Karpas-422 (cell line): Measurements from ENCODE around the gene FHOD3. TPM values are rescaled to one million over a fixed set of nuclear protein-coding genes. Genes with fewer than 3 reads are reported as not detected.

ENCODE experiments used
- DNase-seq: peaks from one replicate; pipeline ENCODE4 v3.0.0-alpha.2; 2015
- H2AFZ ChIP-seq: fragments of 200-600 bp; sonication (generic); 2 replicates; pipeline ENCODE4 v1.6.1; 2014; ENCODE audit warnings: antibody characterized with exemption, low read length, mixed read lengths
- H3K27ac ChIP-seq: fragments of 200-600 bp; sonication (generic); 2 replicates; pipeline ENCODE4 v1.5.1; 2014; ENCODE audit warnings: mild to moderate bottlenecking, low read length, moderate library complexity
- H3K27me3 ChIP-seq: fragments of 200-600 bp; sonication (generic); 2 replicates; pipeline ENCODE4 v1.6.1; 2014; ENCODE audit warnings: low read length, mixed read lengths
- H3K36me3 ChIP-seq: fragments of 200-600 bp; sonication (generic); 2 replicates; pipeline ENCODE4 v1.6.1; 2014; ENCODE audit warnings: low read length, mixed read lengths; ENCODE audit not compliant: insufficient read depth
- H3K4me1 ChIP-seq: fragments of 200-600 bp; sonication (generic); 2 replicates; pipeline ENCODE4 v1.6.1; 2014; ENCODE audit warnings: mild to moderate bottlenecking, low read length, mixed read lengths
- H3K4me2 ChIP-seq: fragments of 200-600 bp; sonication (generic); 2 replicates; pipeline ENCODE4 v1.6.1; 2014; ENCODE audit warnings: low read length, low read depth, mild to moderate bottlenecking; ENCODE audit not compliant: poor library complexity, severe bottlenecking
- H3K4me3 ChIP-seq: fragments of 200-600 bp; sonication (generic); 2 replicates; pipeline ENCODE4 v1.5.1; 2014; ENCODE audit warnings: mild to moderate bottlenecking, antibody characterized with exemption, low read length, mixed read lengths
- H3K79me2 ChIP-seq: fragments of 200-600 bp; sonication (generic); 2 replicates; pipeline ENCODE4 v1.6.1; 2014; ENCODE audit warnings: mild to moderate bottlenecking, low read length, mixed read lengths
- H3K9ac ChIP-seq: fragments of 200-600 bp; sonication (generic); 2 replicates; pipeline ENCODE4 v1.6.0; 2014; ENCODE audit warnings: low read length
- H3K9me2 ChIP-seq: fragments of 200-600 bp; sonication (generic), shearing (Covaris generic); replicated peaks from 2 replicates; pipeline ENCODE4 v1.6.0; 2014; ENCODE audit warnings: mild to moderate bottlenecking, low read length, moderate library complexity; ENCODE audit not compliant: insufficient read depth
- H3K9me3 ChIP-seq: fragments of 300-700, 200-600 bp; sonication (generic); 2 replicates; pipeline ENCODE4 v1.6.1; 2014; ENCODE audit warnings: low read length, mixed read lengths
- H4K20me1 ChIP-seq: fragments of 200-600 bp; sonication (generic); 2 replicates; pipeline ENCODE4 v1.6.1; 2014; ENCODE audit warnings: mild to moderate bottlenecking, antibody characterized with exemption, low read length, low read depth; ENCODE audit not compliant: insufficient read depth
- total RNA-seq: library from RNA; depleted of rRNA; stranded (reverse); fragments of >200 nt; shearing (Covaris generic); gene quantifications from 2 replicates; pipeline ENCODE4 v1.2.3, GENCODE V29; 2014; ENCODE audit warnings: low replicate concordance

Gene FHOD3
- total RNA-seq, 1 experiment from 2014 or later = 26.6 TPM

DNA sequence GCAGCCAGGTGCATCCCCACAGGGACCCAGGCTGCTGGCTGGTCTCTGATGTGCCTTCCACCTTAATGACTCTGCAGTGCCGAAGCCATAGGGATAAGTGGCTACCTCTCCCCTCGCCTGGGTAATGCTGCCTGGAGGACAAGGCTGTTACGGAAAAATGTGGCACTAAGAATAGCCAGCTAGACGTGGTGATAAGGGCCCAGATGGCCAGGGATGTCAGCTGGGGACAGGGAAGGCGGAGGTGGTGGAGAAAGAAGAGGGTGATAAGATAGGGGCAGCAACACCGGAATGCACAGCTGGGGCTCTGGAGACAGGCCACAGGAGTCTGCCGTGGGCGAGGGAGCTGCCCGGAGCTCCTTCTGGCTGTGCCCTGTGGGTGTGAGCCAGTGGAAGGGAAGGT is 170.6 kb downstream of the FHOD3 start:
- Histone ChIP-seq H2AFZ (no peak overlapping the region), H3K4me1 (peaks cover 7% of the 10 kb centered on the region), H3K4me2 (no peak overlapping the region), H3K9me3 (no peaks in the 10 kb centered on the region), H3K36me3 (no peaks in the 10 kb centered on the region), H4K20me1 (no peaks in the 10 kb centered on the region), H3K27me3 (no peaks in the 10 kb centered on the region), H3K4me3 (no peak overlapping the region), H3K9ac (no peak overlapping the region), H3K79me2 (no peaks in the 10 kb centered on the region), H3K9me2 (no peaks in the 10 kb centered on the region), H3K27ac (no peak overlapping the region)
- DNase-seq = no peak

DNA sequence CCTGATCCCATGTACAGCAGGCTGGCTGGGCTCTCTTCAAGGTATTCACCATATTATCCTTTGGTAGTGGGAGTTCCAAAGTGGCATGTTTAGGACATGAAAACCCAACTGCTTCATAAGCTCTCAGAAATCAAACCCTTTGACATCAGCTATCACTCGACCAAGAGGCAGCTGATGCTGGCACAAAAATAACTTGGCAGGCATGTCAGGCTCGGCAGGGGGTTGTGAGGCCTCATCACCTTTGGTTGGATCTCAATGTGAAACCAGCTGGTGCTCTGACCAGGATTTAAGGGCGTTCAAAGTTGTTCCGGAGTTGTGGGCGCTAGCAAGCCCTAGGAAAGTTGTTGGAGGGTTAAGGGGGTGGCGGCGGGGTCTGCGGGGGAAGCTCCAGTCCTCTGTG is 171.9 kb downstream of the FHOD3 start:
- no peaks in the 10 kb centered on the region for H3K27me3 ChIP-seq
- DNase-seq = no peak
- no peak overlapping the region for H2AFZ ChIP-seq
- H3K9me3 ChIP-seq = no peaks in the 10 kb centered on the region
- H3K4me2 ChIP-seq = no peak overlapping the region
- no peak overlapping the region for H3K4me3 ChIP-seq
- no peaks in the 10 kb centered on the region for H3K9me2 ChIP-seq
- H3K79me2 ChIP-seq = no peaks in the 10 kb centered on the region
- peaks cover 7% of the 10 kb centered on the region for H3K4me1 ChIP-seq
- no peaks in the 10 kb centered on the region for H3K36me3 ChIP-seq
- no peak overlapping the region for H3K27ac ChIP-seq
- no peaks in the 10 kb centered on the region for H4K20me1 ChIP-seq
- no peak overlapping the region for H3K9ac ChIP-seq

DNA sequence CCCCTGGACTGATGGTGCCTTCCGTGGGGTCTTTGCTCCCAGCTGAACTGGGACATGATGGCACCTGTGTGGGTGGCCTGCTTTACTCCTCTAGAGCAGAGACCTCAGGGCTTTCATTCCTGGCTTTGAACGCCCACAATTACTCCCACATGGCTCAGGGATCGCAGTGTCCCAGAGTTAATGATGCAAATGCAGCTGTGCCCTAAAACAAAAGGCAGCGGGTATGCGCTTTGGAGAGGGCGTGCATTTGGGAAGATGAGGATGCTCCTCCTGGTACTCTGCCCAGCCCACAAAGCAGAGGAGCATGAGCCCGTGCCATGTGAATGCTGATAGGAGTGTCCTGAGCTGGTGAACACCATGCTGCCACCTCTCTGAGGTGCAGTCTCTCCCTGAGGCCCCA is 173.4 kb downstream of the FHOD3 start:
- H3K27ac ChIP-seq = no peak overlapping the region
- H3K27me3 ChIP-seq = no peaks in the 10 kb centered on the region
- H3K4me2 ChIP-seq = no peak overlapping the region
- H3K79me2 ChIP-seq = no peaks in the 10 kb centered on the region
- DNase-seq = no peak
- no peaks in the 10 kb centered on the region for H4K20me1 ChIP-seq
- no peak overlapping the region for H2AFZ ChIP-seq
- H3K9me2 ChIP-seq = no peaks in the 10 kb centered on the region
- no peak overlapping the region for H3K4me3 ChIP-seq
- no peaks in the 10 kb centered on the region for H3K36me3 ChIP-seq
- no peak overlapping the region for H3K9ac ChIP-seq
- H3K4me1 ChIP-seq = peaks cover 7% of the 10 kb centered on the region
- no peaks in the 10 kb centered on the region for H3K9me3 ChIP-seq

DNA sequence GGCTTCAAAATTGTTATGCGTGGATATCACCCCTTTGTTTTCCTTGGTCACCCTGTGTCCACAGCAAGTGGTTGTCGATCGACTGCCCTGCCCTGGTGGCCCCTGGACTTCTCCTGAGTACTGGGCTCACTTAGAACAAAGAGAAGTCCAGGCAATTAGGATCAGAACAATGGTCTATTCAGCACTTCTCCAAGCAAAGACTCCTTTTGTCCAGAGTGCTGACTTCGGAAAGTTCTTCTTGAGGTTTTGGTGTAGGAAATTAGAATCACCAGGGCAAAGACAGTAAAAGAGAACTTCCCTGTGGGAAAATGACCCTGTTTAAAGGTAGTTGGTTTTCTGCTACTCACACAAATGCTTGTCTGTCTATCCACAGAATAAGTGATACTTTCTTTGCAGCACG is 173.9 kb downstream of the FHOD3 start:
- H3K9me3 ChIP-seq = no peaks in the 10 kb centered on the region
- no peak overlapping the region for H3K27ac ChIP-seq
- H3K36me3 ChIP-seq = no peaks in the 10 kb centered on the region
- H2AFZ ChIP-seq = no peak overlapping the region
- H3K9ac ChIP-seq = no peak overlapping the region
- no peaks in the 10 kb centered on the region for H4K20me1 ChIP-seq
- no peaks in the 10 kb centered on the region for H3K27me3 ChIP-seq
- no peak overlapping the region for H3K4me2 ChIP-seq
- H3K79me2 ChIP-seq = no peaks in the 10 kb centered on the region
- no peaks in the 10 kb centered on the region for H3K9me2 ChIP-seq
- H3K4me3 ChIP-seq = no peak overlapping the region
- H3K4me1 ChIP-seq = peaks cover 2% of the 10 kb centered on the region
- no peak for DNase-seq

DNA sequence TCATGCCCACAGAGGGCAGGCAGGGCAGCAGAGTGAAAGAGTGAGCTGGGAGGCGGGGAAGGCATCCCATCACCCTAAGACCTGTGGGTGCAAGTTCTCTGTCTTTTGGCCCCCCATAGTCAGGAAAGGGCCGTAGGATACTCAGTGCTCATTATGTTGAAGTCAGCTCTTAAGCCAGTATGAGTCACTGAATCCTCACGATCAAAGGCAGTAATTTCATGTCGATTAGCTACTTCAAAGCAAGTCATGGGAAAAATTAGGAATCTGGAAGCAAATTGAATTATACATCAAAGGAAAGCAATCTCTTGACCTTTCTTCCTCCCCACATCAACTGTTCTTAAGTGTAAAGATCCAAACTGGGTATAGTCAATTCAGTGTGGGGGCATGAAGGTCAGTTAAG is 178.9 kb downstream of the FHOD3 start:
- Histone ChIP-seq H3K9ac (no peak overlapping the region), H3K9me2 (no peaks in the 10 kb centered on the region), H2AFZ (no peak overlapping the region), H3K4me2 (no peak overlapping the region), H3K4me3 (no peak overlapping the region), H3K79me2 (no peaks in the 10 kb centered on the region), H4K20me1 (no peaks in the 10 kb centered on the region), H3K9me3 (no peaks in the 10 kb centered on the region), H3K36me3 (no peaks in the 10 kb centered on the region), H3K4me1 (no peaks in the 10 kb centered on the region), H3K27me3 (no peaks in the 10 kb centered on the region), H3K27ac (no peak overlapping the region)
- DNase-seq = no peak

GRCh38 chr18:36477776-36478175 is 180.3 kb downstream of the FHOD3 start:
- Histone ChIP-seq H3K9me2 (no peaks in the 10 kb centered on the region), H3K36me3 (no peaks in the 10 kb centered on the region), H3K27me3 (no peaks in the 10 kb centered on the region), H3K27ac (no peak overlapping the region), H3K9me3 (no peaks in the 10 kb centered on the region), H3K79me2 (no peaks in the 10 kb centered on the region), H3K4me3 (no peak overlapping the region), H2AFZ (no peak overlapping the region), H4K20me1 (no peaks in the 10 kb centered on the region), H3K4me1 (no peaks in the 10 kb centered on the region), H3K9ac (no peak overlapping the region), H3K4me2 (no peak overlapping the region)
- DNase-seq = no peak

DNA sequence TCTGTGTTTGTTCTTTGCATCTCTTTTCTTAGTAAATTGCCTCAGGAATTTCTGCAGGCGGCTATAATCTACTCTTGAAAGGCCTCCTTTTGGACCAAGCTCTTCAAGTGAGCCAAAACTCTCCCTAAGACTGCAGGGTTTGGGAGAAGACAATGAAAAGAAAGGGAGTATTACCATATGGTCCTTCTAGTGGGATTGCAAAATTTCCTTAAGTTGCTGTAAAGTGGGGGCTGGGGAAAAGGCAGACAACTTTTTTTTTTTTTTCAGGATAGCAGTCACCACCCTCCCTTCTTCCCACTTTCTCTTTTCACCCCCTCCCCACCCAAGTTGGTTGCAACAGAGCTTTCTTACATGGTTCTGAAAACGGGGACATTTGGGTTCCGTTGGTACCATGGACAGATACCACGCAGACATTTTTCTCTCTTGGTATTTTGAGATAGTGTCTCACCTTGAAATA is 183.7 kb downstream of the FHOD3 start:
- Histone ChIP-seq H3K36me3 (no peaks in the 10 kb centered on the region), H3K27ac (no peak overlapping the region), H3K4me1 (no peaks in the 10 kb centered on the region), H3K9ac (no peak overlapping the region), H3K4me3 (no peak overlapping the region), H3K9me2 (no peaks in the 10 kb centered on the region), H2AFZ (no peak overlapping the region), H3K79me2 (no peaks in the 10 kb centered on the region), H3K9me3 (no peaks in the 10 kb centered on the region), H4K20me1 (no peaks in the 10 kb centered on the region), H3K27me3 (no peaks in the 10 kb centered on the region), H3K4me2 (no peak overlapping the region)
- DNase-seq = no peak

DNA sequence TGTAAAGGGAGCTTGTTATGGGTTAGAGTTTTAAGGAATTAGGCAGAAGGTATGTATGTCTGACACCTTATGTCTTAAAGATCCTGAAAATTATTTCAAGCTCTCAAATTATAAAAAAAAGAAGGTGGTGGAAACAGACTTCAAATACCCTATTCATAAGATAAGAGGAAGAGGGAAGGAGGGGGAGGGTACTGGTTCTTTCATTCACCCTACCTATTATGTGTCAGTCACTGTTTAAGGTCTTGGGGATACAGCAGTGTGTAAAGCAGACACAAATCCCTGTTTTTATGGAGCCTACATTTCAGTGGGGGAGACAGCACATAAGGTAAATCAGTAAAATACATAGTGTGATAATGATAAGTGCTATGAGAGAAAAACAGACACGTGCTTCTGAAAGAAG is 184.4 kb downstream of the FHOD3 start:
- Histone ChIP-seq H4K20me1 (no peaks in the 10 kb centered on the region), H3K9me2 (no peaks in the 10 kb centered on the region), H2AFZ (no peak overlapping the region), H3K27ac (no peak overlapping the region), H3K4me2 (no peak overlapping the region), H3K79me2 (no peaks in the 10 kb centered on the region), H3K4me1 (no peaks in the 10 kb centered on the region), H3K4me3 (no peak overlapping the region), H3K9me3 (no peaks in the 10 kb centered on the region), H3K36me3 (no peaks in the 10 kb centered on the region), H3K27me3 (no peaks in the 10 kb centered on the region), H3K9ac (no peak overlapping the region)
- DNase-seq = no peak

DNA sequence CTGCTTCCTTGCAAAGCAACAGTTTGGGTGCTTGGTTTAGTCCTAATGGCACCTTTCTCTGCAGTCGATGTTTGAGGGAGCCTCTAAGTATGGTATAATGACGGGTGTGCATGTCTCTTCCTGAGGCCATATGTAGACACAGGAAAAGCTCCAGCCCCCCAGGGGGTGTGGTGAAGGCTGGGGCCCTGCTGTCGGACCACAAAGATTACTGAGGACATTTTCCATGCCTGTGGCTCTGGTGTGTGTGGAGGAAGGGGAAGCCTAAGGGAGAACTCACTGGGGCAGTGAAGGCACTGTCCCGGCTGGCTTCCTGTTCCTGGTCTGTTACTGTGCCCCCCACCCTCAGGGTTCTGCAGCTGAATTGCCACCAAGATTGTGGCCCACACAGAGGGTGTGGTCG is 187.1 kb downstream of the FHOD3 start:
- H3K4me2 ChIP-seq = no peak overlapping the region
- no peak overlapping the region for H3K9ac ChIP-seq
- H3K27ac ChIP-seq = no peak overlapping the region
- DNase-seq = no peak
- H3K4me3 ChIP-seq = no peak overlapping the region
- no peak overlapping the region for H2AFZ ChIP-seq
- H3K36me3 ChIP-seq = no peaks in the 10 kb centered on the region
- H4K20me1 ChIP-seq = no peaks in the 10 kb centered on the region
- H3K9me2 ChIP-seq = no peaks in the 10 kb centered on the region
- no peaks in the 10 kb centered on the region for H3K9me3 ChIP-seq
- no peaks in the 10 kb centered on the region for H3K79me2 ChIP-seq
- no peaks in the 10 kb centered on the region for H3K27me3 ChIP-seq
- H3K4me1 ChIP-seq = no peaks in the 10 kb centered on the region
